ES-I3 (cell line): ENCODE data around the gene NHLH1.
"Not testable (repeated sequence)": the region's sequence is repeated elsewhere in the genome, so short reads cannot be mapped to it uniquely, and the experiment has no call there.

Experiments used
- H3K36me3 ChIP-seq: 2 replicates; pipeline ENCODE4 v1.6.1; 2013; ENCODE audit warnings: mild to moderate bottlenecking, low read length, control low read depth, moderate library complexity; ENCODE audit not compliant: insufficient read depth
- H3K4me1 ChIP-seq: 2 replicates; pipeline ENCODE4 v1.6.1; 2013; ENCODE audit warnings: mild to moderate bottlenecking, control low read depth, low read length; ENCODE audit not compliant: insufficient read depth
- H3K9ac ChIP-seq: 2 replicates; pipeline ENCODE4 v1.6.1; 2013; ENCODE audit warnings: low read depth, mild to moderate bottlenecking, low read length, moderate library complexity
- H3K9me3 ChIP-seq: 2 replicates; pipeline ENCODE4 v1.6.1; 2013; ENCODE audit warnings: mild to moderate bottlenecking, low read length, moderate library complexity; ENCODE audit not compliant: control insufficient read depth, insufficient read depth

The NHLH1 gene

GRCh38 chr1:160377585-160378206 lies 10.8 kb downstream of the NHLH1 start:
- Histone ChIP-seq H3K4me1 (peaks cover 37% of the 10 kb centered on the region), H3K9ac (no peak overlapping the region), H3K36me3 (no peaks in the 10 kb centered on the region), H3K9me3 (no peaks in the 10 kb centered on the region)

DNA sequence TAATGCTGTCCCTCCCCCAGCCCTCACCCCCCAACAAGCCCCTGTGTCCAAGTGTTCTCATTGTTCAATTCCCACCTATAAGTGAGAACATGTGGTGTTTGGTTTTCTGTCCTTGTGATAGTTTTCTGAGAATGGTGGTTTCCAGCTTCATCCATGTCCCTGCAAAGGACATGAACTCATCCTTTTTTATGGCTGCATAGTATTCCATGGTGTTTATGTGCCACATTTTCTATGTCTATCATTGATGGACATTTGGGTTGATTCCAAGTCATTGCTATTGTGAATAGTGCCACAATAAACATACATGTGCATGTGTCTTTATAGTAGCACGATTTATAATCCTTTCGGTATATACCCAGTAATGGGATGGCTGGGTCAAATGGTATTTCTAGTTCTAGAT lies 17.9 kb downstream of the NHLH1 start:
- H3K36me3 ChIP-seq, H3K9me3 ChIP-seq, H3K4me1 ChIP-seq, H3K9ac ChIP-seq: not testable (repeated sequence)

GRCh38 chr1:160388406-160388805 lies 21.5 kb downstream of the NHLH1 start:
- not testable (repeated sequence) for H3K9me3 ChIP-seq, H3K4me1 ChIP-seq, H3K9ac ChIP-seq, H3K36me3 ChIP-seq

DNA sequence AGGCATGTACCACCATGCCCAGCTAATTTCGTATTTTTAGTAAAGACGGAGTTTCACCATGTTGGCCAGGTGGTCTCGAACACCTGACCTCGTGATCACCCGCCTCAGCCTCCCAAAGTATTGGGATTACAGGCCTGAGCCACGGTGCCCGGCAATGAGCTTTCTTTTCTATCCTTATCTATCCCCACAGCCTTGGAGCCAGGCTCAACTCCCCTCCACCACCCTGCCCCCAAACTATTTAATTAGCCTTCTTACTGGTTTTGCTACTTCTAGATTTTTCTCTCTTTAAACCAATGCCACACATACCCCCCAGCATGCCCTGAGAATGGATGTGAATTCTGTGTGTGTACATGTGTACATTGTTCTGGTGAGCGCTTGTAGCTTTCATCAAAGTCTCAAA lies 27.8 kb downstream of the NHLH1 start:
- no peaks in the 10 kb centered on the region for H3K36me3 ChIP-seq
- peaks cover 12% of the 10 kb centered on the region for H3K4me1 ChIP-seq
- no peak overlapping the region for H3K9ac ChIP-seq
- H3K9me3 ChIP-seq, result no peaks in the 10 kb centered on the region

DNA sequence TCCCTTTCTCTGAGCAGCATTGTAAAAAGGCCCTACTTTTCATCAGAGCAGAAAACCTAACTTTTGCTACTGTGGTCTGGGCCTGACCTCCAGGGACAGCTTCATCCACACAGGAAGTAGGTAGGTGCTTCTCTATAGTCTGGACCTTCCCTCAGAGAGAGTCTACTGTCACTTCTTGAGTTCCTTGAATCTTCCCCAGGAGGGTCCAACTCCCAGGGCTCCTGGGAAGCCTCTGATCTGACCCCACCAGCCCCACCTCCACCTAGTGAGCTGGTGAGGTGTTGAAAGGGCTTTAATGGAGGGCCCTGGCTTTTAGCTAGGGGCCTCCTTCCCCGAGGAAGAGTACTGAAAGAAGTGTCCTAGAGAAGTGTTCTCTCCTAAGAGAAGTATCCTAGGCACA lies 30.8 kb downstream of the NHLH1 start:
- no peaks in the 10 kb centered on the region for H3K9me3 ChIP-seq

DNA sequence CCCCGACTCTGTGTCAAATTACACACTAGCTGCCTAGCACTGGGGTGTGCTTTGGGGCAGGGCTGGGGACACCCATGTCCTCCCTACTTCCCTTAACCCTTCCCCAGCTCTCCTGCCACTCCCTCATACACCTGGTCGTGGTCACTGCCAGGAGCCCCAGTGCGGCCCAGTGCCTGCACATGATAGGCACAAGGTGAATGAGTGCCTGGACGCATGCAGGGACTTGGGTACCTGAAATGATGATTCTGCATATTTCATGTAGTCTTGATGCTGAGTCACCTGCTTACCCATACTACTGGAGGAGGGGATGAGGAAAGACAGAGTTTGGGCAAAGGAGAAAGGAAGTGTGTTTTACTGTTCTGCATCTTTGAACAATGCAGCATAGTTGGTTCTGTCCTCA lies 32.0 kb downstream of the NHLH1 start:
- Histone ChIP-seq H3K36me3 (no peaks in the 10 kb centered on the region), H3K9ac (no peak overlapping the region), H3K9me3 (no peaks in the 10 kb centered on the region), H3K4me1 (peaks cover 35% of the 10 kb centered on the region)

More for the DNA sequence above, 30.8 kb downstream of the NHLH1 start:
- peaks cover 23% of the 10 kb centered on the region for H3K4me1 ChIP-seq
- no peaks in the 10 kb centered on the region for H3K36me3 ChIP-seq
- no peak overlapping the region for H3K9ac ChIP-seq

GRCh38 chr1:160399544-160400222 lies 32.8 kb downstream of the NHLH1 start:
- Histone ChIP-seq H3K4me1 (peaks cover 42% of the 10 kb centered on the region), H3K36me3 (no peaks in the 10 kb centered on the region), H3K9me3 (no peaks in the 10 kb centered on the region), H3K9ac (peak overlapping the region; percentile 86)

DNA sequence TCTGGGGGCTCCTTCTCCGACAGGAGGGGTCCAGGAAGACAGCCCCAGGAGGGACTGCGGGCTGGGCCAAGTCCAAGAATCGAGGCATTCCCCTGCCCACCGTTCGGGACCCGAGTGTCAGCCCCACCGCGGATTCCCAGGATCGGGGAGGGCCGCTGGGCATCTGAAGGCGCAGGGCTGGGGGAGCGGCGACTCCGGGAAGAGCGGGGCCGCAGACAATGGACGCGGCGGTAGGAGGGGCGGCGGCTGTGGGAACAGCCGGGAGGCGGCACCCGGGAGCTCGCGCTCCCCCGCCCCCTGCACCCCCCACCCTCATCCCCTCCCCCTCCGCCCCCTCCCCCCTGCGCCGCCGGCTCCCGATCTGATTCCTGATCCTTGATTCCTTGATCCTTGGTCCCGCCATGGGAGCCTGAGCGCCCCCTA lies 33.4 kb downstream of the NHLH1 start, which contains the start of gene VANGL2:
TSS of gene VANGL2 (plus strand) at position 342 of the 423 bp plus-strand sequence. CDS start 15,274 bp downstream, outside the sequence.
- peak within 1 kb of the TSS; percentile 86 for H3K9ac ChIP-seq
- peaks cover 47% of the 10 kb centered on the region for H3K4me1 ChIP-seq
- H3K9me3 ChIP-seq, result no peaks in the 10 kb centered on the region
- no peaks in the 10 kb centered on the region for H3K36me3 ChIP-seq

DNA sequence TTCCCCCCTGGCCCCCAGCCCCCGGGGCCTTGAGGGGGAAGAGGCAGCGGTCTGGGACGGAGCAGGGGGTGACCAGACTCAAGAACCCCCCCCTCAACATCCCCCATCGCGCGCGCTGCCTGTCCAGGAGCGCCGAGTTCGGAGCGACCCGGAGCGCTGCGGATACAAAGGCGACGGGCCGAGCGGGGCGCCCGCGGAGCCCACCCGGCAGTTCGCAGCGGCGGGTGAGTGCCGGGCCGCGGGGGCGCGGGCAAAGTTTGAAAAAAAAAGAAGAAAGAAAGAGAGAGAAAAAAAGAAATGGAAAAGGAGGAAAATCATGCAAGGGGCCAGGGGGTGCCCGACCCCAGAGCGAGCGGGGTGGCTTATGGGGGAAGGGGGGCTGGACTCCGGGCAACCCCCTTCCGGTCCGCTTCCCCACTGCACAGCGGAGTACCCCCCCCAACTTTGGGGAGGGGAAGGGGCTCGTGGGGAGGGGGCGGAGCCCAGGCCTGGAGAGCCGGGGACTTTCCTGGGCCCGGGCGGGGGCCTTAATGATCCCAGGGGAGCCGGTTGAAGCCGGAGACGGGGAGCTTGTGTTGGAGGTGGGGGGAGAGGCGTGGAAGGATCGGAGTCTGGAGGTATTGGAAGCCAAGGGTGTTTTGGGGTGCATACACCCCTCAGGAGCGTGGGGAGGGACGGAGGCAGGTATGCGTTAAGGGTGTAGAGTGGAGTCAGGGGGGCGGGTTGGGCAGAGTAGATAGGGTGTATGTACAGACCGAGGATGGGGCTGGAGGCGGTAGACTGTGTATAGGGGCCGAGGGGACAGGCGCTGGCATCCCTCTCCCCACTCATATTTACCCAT lies 34.0 kb downstream of the NHLH1 start:
- H3K36me3 ChIP-seq, result no peaks in the 10 kb centered on the region
- H3K4me1 ChIP-seq, result peaks cover 54% of the 10 kb centered on the region
- no peaks in the 10 kb centered on the region for H3K9me3 ChIP-seq
- H3K9ac ChIP-seq, result peak overlapping the region; percentile 84

DNA sequence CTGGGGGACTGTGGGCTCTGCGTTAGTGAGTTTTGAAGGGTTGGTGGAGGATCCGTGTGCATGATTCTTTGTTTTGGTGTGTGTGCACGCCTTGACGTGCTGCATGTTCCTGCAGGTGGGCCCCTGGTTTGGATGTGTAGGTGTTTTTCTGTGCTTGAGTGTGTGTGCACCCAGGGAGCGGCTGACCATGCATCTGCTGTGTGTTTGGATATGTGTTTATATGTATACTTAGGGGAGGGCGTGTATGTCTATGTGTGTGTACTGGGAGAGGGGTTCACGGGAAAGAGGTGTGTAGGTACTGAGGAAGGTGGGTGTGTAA lies 34.6 kb downstream of the NHLH1 start:
- peaks cover 58% of the 10 kb centered on the region for H3K4me1 ChIP-seq
- peak overlapping the region; percentile 84 for H3K9ac ChIP-seq
- no peaks in the 10 kb centered on the region for H3K36me3 ChIP-seq

DNA sequence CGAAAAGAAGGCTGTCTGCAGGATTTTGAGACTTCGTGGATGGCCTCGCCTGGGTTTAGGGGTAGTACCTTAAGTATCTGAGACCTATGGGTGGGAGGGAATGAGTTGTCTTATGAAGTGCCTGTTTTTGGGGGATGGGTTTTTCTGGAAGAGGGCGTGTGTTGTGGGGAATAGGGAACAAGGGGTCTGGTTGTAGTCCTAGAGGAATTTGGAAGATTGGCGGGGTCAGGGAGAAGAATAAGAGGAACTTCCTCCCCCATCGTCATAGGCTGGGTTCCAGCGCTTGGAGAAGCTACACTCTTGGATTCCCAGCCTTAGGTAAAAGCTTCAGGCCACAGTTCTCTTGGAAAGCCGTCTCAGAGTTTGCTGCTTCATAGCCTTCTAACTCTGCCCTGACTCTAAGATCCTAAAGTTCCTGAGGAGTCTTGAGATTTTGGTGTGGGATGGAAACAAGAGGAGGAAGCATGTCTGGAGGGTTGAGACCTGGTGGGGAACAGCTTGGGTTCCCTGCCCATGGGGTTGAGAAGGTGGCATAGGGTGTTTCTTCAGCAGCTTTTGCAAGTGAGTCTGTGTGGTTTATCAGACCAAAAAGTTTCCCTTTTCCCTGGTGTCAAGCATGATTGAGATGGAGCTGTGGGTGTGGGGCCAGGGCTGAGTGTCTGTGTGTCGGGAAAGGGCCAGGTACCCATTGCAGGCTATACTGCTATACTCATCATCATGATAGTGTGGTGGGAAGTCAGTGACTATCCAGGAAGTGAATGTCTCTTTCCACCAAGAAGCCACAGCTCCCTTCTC lies 35.3 kb downstream of the NHLH1 start:
- H3K9ac ChIP-seq, result peak overlapping the region; percentile 84; the same call in 1 of the 2 replicates
- H3K9me3 ChIP-seq, result no peaks in the 10 kb centered on the region
- H3K4me1 ChIP-seq, result peaks cover 62% of the 10 kb centered on the region
- no peaks in the 10 kb centered on the region for H3K36me3 ChIP-seq

More for the DNA sequence above, 34.6 kb downstream of the NHLH1 start:
- H3K9me3 ChIP-seq, result no peaks in the 10 kb centered on the region

GRCh38 chr1:160403244-160403643 lies 36.4 kb downstream of the NHLH1 start:
- H3K4me1 ChIP-seq, result peaks cover 72% of the 10 kb centered on the region
- H3K9me3 ChIP-seq, result no peaks in the 10 kb centered on the region
- H3K36me3 ChIP-seq, result no peaks in the 10 kb centered on the region
- H3K9ac ChIP-seq, result no peak overlapping the region

- Histone ChIP-seq H3K9ac (no peak overlapping the region), H3K36me3 (no peaks in the 10 kb centered on the region), H3K9me3 (no peaks in the 10 kb centered on the region), H3K4me1 (peaks cover 70% of the 10 kb centered on the region)
Observed at GRCh38 chr1:160404094-160404493, 37.2 kb downstream of the NHLH1 start.

GRCh38 chr1:160405331-160405877 lies 38.5 kb downstream of the NHLH1 start:
- Histone ChIP-seq H3K9ac (no peak overlapping the region), H3K36me3 (no peaks in the 10 kb centered on the region), H3K4me1 (peaks cover 78% of the 10 kb centered on the region), H3K9me3 (no peaks in the 10 kb centered on the region)
